Keratinocyte (primary cell): ENCODE data around the gene BAG5. TPM values are rescaled to one million over a fixed set of nuclear protein-coding genes. Genes with fewer than 3 reads are reported as not detected.

Source experiments
- DNase-seq: peaks from one replicate; pipeline ENCODE4 v3.0.0-alpha.2; 2011; ENCODE audit warnings: low read depth, missing footprints, low spot score
- FAIRE-seq: peaks from 2 replicates; lab custom pipeline; 2011; peaks lifted over from hg19 to GRCh38; lab: Jason Lieb, UNC
- H2AFZ ChIP-seq: 2 replicates; pipeline ENCODE4 v1.6.0; 2012; ENCODE audit warnings: low read length, control low read depth, inconsistent platforms; ENCODE audit not compliant: control insufficient read depth
- H3K27ac ChIP-seq: 2 replicates; pipeline ENCODE4 v1.5.1; 2011; ENCODE audit warnings: low read length; ENCODE audit not compliant: control insufficient read depth, insufficient read depth
- H3K27me3 ChIP-seq: 3 replicates; pipeline ENCODE4 v1.6.0; 2011; ENCODE audit warnings: low read length; ENCODE audit not compliant: control insufficient read depth, insufficient read depth; ENCODE audit errors: extremely low read depth
- H3K36me3 ChIP-seq, 2 experiments: 2 replicates in 1 of 2; 3 replicates in 1 of 2; pipeline ENCODE4 v1.5.1; 2011; ENCODE audit warnings: low read length in 2 of 2, mild to moderate bottlenecking in 1 of 2; ENCODE audit not compliant: control insufficient read depth in 2 of 2, insufficient read depth in 2 of 2; ENCODE audit errors: extremely low read depth in 1 of 2
- H3K4me1 ChIP-seq: 3 replicates; pipeline ENCODE4 v1.5.1; 2011; ENCODE audit warnings: low read length; ENCODE audit not compliant: control insufficient read depth, insufficient read depth; ENCODE audit errors: extremely low read depth
- H3K4me2 ChIP-seq: 3 replicates; pipeline ENCODE4 v1.6.0; 2011; ENCODE audit warnings: low read depth, low read length; ENCODE audit not compliant: control insufficient read depth, insufficient read depth; ENCODE audit errors: extremely low read depth
- H3K4me3 ChIP-seq, 3 experiments: fragments of 200-600 bp in 1 of 3; sonication (generic) in 1 of 3; 2 replicates in 2 of 3; 3 replicates in 1 of 3; pipeline ENCODE4 v1.5.1; 2011 to 2016; ENCODE audit warnings: low read length in 3 of 3, mild to moderate bottlenecking in 3 of 3, control low read depth in 2 of 3, inconsistent platforms in 1 of 3, low read depth in 1 of 3, mixed read lengths in 1 of 3, mixed run types in 1 of 3, moderate library complexity in 1 of 3; ENCODE audit not compliant: control insufficient read depth in 2 of 3, insufficient read depth in 2 of 3; ENCODE audit errors: extremely low read depth in 1 of 3
- H3K79me2 ChIP-seq: 2 replicates; pipeline ENCODE4 v1.6.0; 2012; ENCODE audit warnings: low read length; ENCODE audit not compliant: control insufficient read depth, insufficient read depth
- H3K9ac ChIP-seq: 3 replicates; pipeline ENCODE4 v1.6.0; 2011; ENCODE audit warnings: low read length; ENCODE audit not compliant: control insufficient read depth, insufficient read depth; ENCODE audit errors: extremely low read depth
- H3K9me1 ChIP-seq: 3 replicates; pipeline ENCODE4 v1.6.0; 2011; ENCODE audit warnings: low read length; ENCODE audit not compliant: control insufficient read depth, insufficient read depth; ENCODE audit errors: extremely low read depth
- H3K9me3 ChIP-seq: 2 replicates; pipeline ENCODE4 v1.5.1; 2012; ENCODE audit warnings: low read depth, low read length; ENCODE audit not compliant: control insufficient read depth
- H4K20me1 ChIP-seq: 3 replicates; pipeline ENCODE4 v1.6.0; 2011; ENCODE audit warnings: low read length; ENCODE audit not compliant: control insufficient read depth, insufficient read depth; ENCODE audit errors: extremely low read depth
- CTCF ChIP-seq, 3 experiments: IDR thresholded peaks in 1 of 3; conservative IDR thresholded peaks in 1 of 3; optimal IDR thresholded peaks in 1 of 3; 2 replicates in 2 of 3; 3 replicates in 1 of 3; pipeline versions ENCODE3 to v1.5.1; 2011; ENCODE audit warnings: low read length in 3 of 3, mild to moderate bottlenecking in 3 of 3, moderate library complexity in 2 of 3, control low read depth in 1 of 3, inconsistent platforms in 1 of 3; ENCODE audit not compliant: insufficient read depth in 2 of 3; ENCODE audit errors: extremely low read depth in 1 of 3
- EZH2 ChIP-seq: IDR thresholded peaks from one replicate; pipeline ENCODE4 v1.6.1; 2012; ENCODE audit warnings: inconsistent platforms, mild to moderate bottlenecking, low read length, moderate library complexity
- dilution Hi-C: fragments of 300-500 bp; cut with MboI; formaldehyde crosslinking; loops from one replicate; pipeline ENCODE4 v1.7.0; 2020; ENCODE audit warnings: low sequenced_read_pairs; ENCODE audit not compliant: extremely low pct_ligation_motif_present
- polyA plus RNA-seq, 5 experiments: library from polyadenylated mRNA; depleted of rRNA in 3 of 5; stranded (reverse) in 3 of 5; stranded (forward) in 1 of 5; unstranded in 1 of 5; fragments of >200 nt; gene quantifications; 1 replicate in 1 of 5; 2 replicates in 3 of 5; 3 replicates in 1 of 5; pipeline versions ENCODE4 v1.2.1 to v1.2.3, GENCODE V29; 2011 to 2012; ENCODE audit warnings: missing spikeins in 2 of 5, low read depth in 1 of 5, low replicate concordance in 1 of 5

Gene BAG5
- polyA plus RNA-seq, 1 donor (not counting 4 experiments of a cell fraction or from before 2014, with no cell fraction given): 14.4 TPM

GRCh38 chr14:103607822-103608221 lies 45.4 kb upstream of the BAG5 start:
- H3K9me1 ChIP-seq: no peaks in the 10 kb centered on the region
- no peak overlapping the region for H3K9ac ChIP-seq
- H4K20me1 ChIP-seq: no peaks in the 10 kb centered on the region
- no peak overlapping the region for H3K27ac ChIP-seq
- no peak overlapping the region for H3K4me3 ChIP-seq
- no peaks in the 10 kb centered on the region for H3K36me3 ChIP-seq
- H3K4me2 ChIP-seq: no peak overlapping the region
- no peaks in the 10 kb centered on the region for H3K79me2 ChIP-seq
- no peak for DNase-seq
- no peak overlapping the region for H2AFZ ChIP-seq
- peaks cover 5% of the 10 kb centered on the region for H3K4me1 ChIP-seq
- dilution Hi-C loops: no loop called here
- H3K27me3 ChIP-seq: peaks cover 4% of the 10 kb centered on the region
- no peak for TF ChIP-seq CTCF (optimal IDR thresholded peaks at IDR 0.05 in 1 of 3, IDR thresholded peaks at IDR 0.05 in 1 of 3, conservative IDR thresholded peaks at IDR 0.05 in 1 of 3; ENCODE audit: extremely low read depth in 1 of 3, insufficient read depth in 2 of 3, low read length in 3 of 3)
- no peak for TF ChIP-seq EZH2
- peaks cover 5% of the 10 kb centered on the region for H3K9me3 ChIP-seq
- FAIRE-seq: no peak

GRCh38 chr14:103606963-103607668 lies 44.7 kb upstream of the BAG5 start:
- TF ChIP-seq CTCF (optimal IDR thresholded peaks at IDR 0.05 in 1 of 3, IDR thresholded peaks at IDR 0.05 in 1 of 3, conservative IDR thresholded peaks at IDR 0.05 in 1 of 3; ENCODE audit: extremely low read depth in 1 of 3, insufficient read depth in 2 of 3, low read length in 3 of 3) (peak in 2 of 3 experiments; percentile 4 to 52), EZH2 (no peak)
- peak overlapping the region in 1 of 3 experiments; percentile 40 for H3K4me3 ChIP-seq
- H3K27me3 ChIP-seq: peaks cover 4% of the 10 kb centered on the region
- dilution Hi-C loops: no loop called here
- H2AFZ ChIP-seq: no peak overlapping the region
- H3K36me3 ChIP-seq: no peaks in the 10 kb centered on the region
- FAIRE-seq (peak; percentile 39), DNase-seq (no peak)
- H3K9me3 ChIP-seq: peaks cover 5% of the 10 kb centered on the region
- peak overlapping the region; percentile 37 for H3K4me2 ChIP-seq
- no peaks in the 10 kb centered on the region for H3K9me1 ChIP-seq
- peaks cover 5% of the 10 kb centered on the region for H3K4me1 ChIP-seq
- H4K20me1 ChIP-seq: no peaks in the 10 kb centered on the region
- H3K9ac ChIP-seq: no peak overlapping the region
- no peak overlapping the region for H3K27ac ChIP-seq
- H3K79me2 ChIP-seq: no peaks in the 10 kb centered on the region
